Astrocyte (in vitro differentiated cells and primary cell): Measurements from ENCODE around the gene DBF4B. TPM values are rescaled to one million over a fixed set of nuclear protein-coding genes. Genes with fewer than 3 reads are reported as not detected.
A peak's percentile ranks its signal among the peaks of the same experiment; 100 is the strongest.

Experiments
- DNase-seq: peaks from one replicate; pipeline ENCODE4 v3.0.0-alpha.2; 2010; ENCODE audit warnings: low read depth
- FAIRE-seq: peaks from 2 replicates; lab custom pipeline; 2011; peaks lifted over from hg19 to GRCh38; lab: Jason Lieb, UNC
- H2AFZ ChIP-seq: 2 replicates; pipeline ENCODE4 v1.6.0; 2012; ENCODE audit warnings: low read depth, low read length, inconsistent platforms
- H3K27ac ChIP-seq: 2 replicates; pipeline ENCODE4 v1.5.1; 2011; ENCODE audit warnings: low read depth, low read length, inconsistent platforms
- H3K27me3 ChIP-seq: 2 replicates; pipeline ENCODE4 v1.6.0; 2011; ENCODE audit warnings: low read length, inconsistent platforms; ENCODE audit not compliant: insufficient read depth
- H3K36me3 ChIP-seq: 2 replicates; pipeline ENCODE4 v1.5.1; 2011; ENCODE audit warnings: low read length, inconsistent platforms; ENCODE audit not compliant: insufficient read depth
- H3K4me1 ChIP-seq: 2 replicates; pipeline ENCODE4 v1.5.1; 2011; ENCODE audit warnings: low read length, inconsistent platforms; ENCODE audit not compliant: insufficient read depth
- H3K4me2 ChIP-seq: 2 replicates; pipeline ENCODE4 v1.6.0; 2012; ENCODE audit warnings: low read length, inconsistent platforms
- H3K4me3 ChIP-seq: 2 replicates; pipeline ENCODE4 v1.5.1; 2011; ENCODE audit warnings: low read depth, mild to moderate bottlenecking, low read length, inconsistent platforms; ENCODE audit not compliant: insufficient read depth
- H3K79me2 ChIP-seq: 2 replicates; pipeline ENCODE4 v1.6.0; 2012; ENCODE audit warnings: mild to moderate bottlenecking, low read length, inconsistent platforms; ENCODE audit not compliant: insufficient read depth
- H3K9ac ChIP-seq: 2 replicates; pipeline ENCODE4 v1.6.0; 2012; ENCODE audit warnings: mild to moderate bottlenecking, low read length, inconsistent platforms
- H3K9me3 ChIP-seq: 2 replicates; pipeline ENCODE4 v1.5.1; 2012; ENCODE audit warnings: low read depth, mild to moderate bottlenecking, low read length, inconsistent platforms; ENCODE audit not compliant: insufficient read depth
- H4K20me1 ChIP-seq: 2 replicates; pipeline ENCODE4 v1.6.0; 2012; ENCODE audit warnings: low read length, inconsistent platforms; ENCODE audit not compliant: insufficient read depth
- H3K27ac Mint-ChIP-seq: one replicate; pipeline ENCODE4 v1.8.0; 2021; ENCODE audit warnings: mild to moderate bottlenecking, mixed read lengths; ENCODE audit not compliant: unreplicated experiment
- H3K27me3 Mint-ChIP-seq: one replicate; pipeline ENCODE4 v1.8.0; 2021; ENCODE audit warnings: low read depth, mixed read lengths; ENCODE audit not compliant: unreplicated experiment
- H3K36me3 Mint-ChIP-seq: one replicate; pipeline ENCODE4 v1.8.0; 2021; ENCODE audit warnings: low read depth, mixed read lengths; ENCODE audit not compliant: unreplicated experiment
- H3K4me1 Mint-ChIP-seq: one replicate; pipeline ENCODE4 v1.8.0; 2021; ENCODE audit warnings: low read depth, mixed read lengths; ENCODE audit not compliant: unreplicated experiment
- H3K4me3 Mint-ChIP-seq: one replicate; pipeline ENCODE4 v1.8.0; 2021; ENCODE audit warnings: mild to moderate bottlenecking, moderate library complexity, mixed read lengths; ENCODE audit not compliant: unreplicated experiment
- H3K9me3 Mint-ChIP-seq: one replicate; pipeline ENCODE4 v1.8.0; 2021; ENCODE audit warnings: mild to moderate bottlenecking, mixed read lengths; ENCODE audit not compliant: unreplicated experiment
- EZH2 ChIP-seq: IDR thresholded peaks from 2 replicates; pipeline ENCODE4 v1.6.1; 2012; ENCODE audit warnings: mild to moderate bottlenecking, low read length, inconsistent platforms; ENCODE audit not compliant: insufficient read depth
- total RNA-seq: library from RNA; stranded (reverse); gene quantifications from 2 replicates; pipeline ENCODE4 v1.2.1, GENCODE V29; 2021
- TF ChIP-seq, protein P1 (sequence below): IDR thresholded peaks from 2 replicates; pipeline ENCODE4 v1.5.1; 2011; ENCODE audit warnings: low read depth, mild to moderate bottlenecking, inconsistent platforms, low read length, moderate library complexity; ENCODE audit not compliant: insufficient read depth

DBF4B gene
- total RNA-seq, 1 donor from 2014 or later, result 9.5 TPM

DNA sequence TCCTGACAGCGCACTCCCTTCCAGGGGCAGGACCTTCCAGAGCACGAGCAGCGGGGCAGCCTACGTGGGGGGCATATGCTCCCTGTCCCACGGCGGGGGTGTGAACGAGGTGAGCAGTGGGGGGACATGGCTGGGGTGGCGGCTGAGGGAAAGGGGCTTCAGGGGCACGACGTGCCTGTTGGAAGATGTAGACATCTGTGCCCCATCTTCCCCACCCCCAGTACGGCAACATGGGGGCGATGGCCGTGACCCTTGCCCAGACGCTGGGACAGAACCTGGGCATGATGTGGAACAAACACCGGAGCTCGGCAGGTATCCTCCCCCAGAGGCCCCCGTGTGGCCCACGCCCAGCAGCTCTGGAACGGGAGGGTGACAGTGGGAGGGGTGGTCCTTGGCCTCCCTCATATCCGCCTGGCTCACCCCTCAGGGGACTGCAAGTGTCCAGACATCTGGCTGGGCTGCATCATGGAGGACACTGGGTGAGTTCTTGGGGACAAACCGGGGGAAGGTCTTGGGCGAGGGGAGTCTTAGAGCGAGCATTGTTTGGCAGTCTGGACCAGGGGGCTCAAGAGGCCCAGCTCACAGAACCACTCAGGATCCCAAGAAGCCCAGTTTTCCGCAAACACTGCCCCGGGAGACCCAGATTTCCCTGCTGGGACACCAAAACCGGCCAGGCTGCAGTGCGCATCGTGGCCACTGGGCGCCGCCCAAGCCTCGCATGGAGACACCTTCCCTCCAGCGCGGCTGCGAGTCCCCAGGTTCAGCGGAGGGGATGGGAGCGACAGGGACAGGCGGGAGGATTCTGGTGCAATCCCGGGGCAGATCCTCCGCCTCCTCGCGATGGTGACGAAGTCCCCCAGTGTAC is 66.0 kb downstream of the DBF4B start:
- no peak for TF ChIP-seq EZH2
- TF ChIP-seq, protein P1, sequence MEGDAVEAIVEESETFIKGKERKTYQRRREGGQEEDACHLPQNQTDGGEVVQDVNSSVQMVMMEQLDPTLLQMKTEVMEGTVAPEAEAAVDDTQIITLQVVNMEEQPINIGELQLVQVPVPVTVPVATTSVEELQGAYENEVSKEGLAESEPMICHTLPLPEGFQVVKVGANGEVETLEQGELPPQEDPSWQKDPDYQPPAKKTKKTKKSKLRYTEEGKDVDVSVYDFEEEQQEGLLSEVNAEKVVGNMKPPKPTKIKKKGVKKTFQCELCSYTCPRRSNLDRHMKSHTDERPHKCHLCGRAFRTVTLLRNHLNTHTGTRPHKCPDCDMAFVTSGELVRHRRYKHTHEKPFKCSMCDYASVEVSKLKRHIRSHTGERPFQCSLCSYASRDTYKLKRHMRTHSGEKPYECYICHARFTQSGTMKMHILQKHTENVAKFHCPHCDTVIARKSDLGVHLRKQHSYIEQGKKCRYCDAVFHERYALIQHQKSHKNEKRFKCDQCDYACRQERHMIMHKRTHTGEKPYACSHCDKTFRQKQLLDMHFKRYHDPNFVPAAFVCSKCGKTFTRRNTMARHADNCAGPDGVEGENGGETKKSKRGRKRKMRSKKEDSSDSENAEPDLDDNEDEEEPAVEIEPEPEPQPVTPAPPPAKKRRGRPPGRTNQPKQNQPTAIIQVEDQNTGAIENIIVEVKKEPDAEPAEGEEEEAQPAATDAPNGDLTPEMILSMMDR, result peak; percentile 94
- peak overlapping the region; percentile 23 for H3K9ac ChIP-seq
- peak overlapping the region; percentile 95 for H3K4me2 ChIP-seq
- peaks cover 13% of the 10 kb centered on the region for H3K4me1 ChIP-seq
- Mint-ChIP-seq H3K27me3 (peaks cover 16% of the 10 kb centered on the region), H3K27ac (no peak overlapping the region), H3K9me3 (no peaks in the 10 kb centered on the region), H3K36me3 (no peaks in the 10 kb centered on the region), H3K4me3 (peak overlapping the region; percentile 83), H3K4me1 (peaks cover 4% of the 10 kb centered on the region)
- DNase-seq (no peak), FAIRE-seq (no peak)
- H3K27ac ChIP-seq, result no peak overlapping the region
- H3K79me2 ChIP-seq, result no peaks in the 10 kb centered on the region
- H3K27me3 ChIP-seq, result no peaks in the 10 kb centered on the region
- peak overlapping the region; percentile 60 for H3K4me3 ChIP-seq
- no peaks in the 10 kb centered on the region for H4K20me1 ChIP-seq
- no peaks in the 10 kb centered on the region for H3K36me3 ChIP-seq
- no peaks in the 10 kb centered on the region for H3K9me3 ChIP-seq
- peak overlapping the region; percentile 84 for H2AFZ ChIP-seq

DNA sequence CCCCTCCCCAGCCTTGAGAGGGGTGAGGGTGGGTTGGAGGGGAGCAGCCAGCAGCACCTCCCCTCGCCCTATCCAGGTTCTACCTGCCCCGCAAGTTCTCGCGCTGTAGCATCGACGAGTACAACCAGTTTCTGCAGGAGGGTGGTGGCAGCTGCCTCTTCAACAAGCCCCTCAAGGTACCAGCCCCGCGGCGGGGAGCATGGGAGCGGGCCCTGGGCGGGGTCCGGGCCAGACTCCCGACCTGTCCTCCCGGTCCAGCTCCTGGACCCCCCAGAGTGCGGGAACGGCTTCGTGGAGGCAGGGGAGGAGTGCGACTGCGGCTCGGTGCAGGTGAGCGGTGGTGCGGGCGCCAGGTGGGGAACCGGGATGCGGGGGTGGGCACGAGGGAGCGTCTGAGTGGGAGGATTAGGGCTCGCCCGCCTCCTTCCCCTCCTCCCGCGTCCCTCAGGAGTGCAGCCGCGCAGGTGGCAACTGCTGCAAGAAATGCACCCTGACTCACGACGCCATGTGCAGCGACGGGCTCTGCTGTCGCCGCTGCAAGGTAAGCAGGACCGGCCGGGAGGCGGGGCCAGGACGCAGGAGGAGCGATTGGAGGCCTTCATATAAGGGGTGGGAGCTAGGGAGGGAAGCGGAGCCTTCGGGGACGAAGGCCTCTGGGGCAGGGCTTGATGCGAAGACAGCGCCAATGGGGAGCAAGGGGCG is 66.8 kb downstream of the DBF4B start:
- Histone ChIP-seq H3K9ac (peak overlapping the region; percentile 23), H3K9me3 (no peaks in the 10 kb centered on the region), H3K79me2 (no peaks in the 10 kb centered on the region), H3K4me1 (peaks cover 13% of the 10 kb centered on the region), H3K27me3 (no peaks in the 10 kb centered on the region), H3K4me3 (peak overlapping the region; percentile 60), H3K27ac (no peak overlapping the region), H2AFZ (peak overlapping the region; percentile 84), H4K20me1 (no peaks in the 10 kb centered on the region), H3K36me3 (no peaks in the 10 kb centered on the region), H3K4me2 (peak overlapping the region; percentile 95)
- H3K4me3 Mint-ChIP-seq, result peak overlapping the region; percentile 83
- H3K4me1 Mint-ChIP-seq, result peaks cover 4% of the 10 kb centered on the region
- DNase-seq (peak; percentile 92), FAIRE-seq (peak; percentile 43)
- H3K27me3 Mint-ChIP-seq, result peaks cover 16% of the 10 kb centered on the region
- H3K27ac Mint-ChIP-seq, result no peak overlapping the region
- H3K9me3 Mint-ChIP-seq, result no peaks in the 10 kb centered on the region
- no peaks in the 10 kb centered on the region for H3K36me3 Mint-ChIP-seq
- TF ChIP-seq, protein P1, result no peak
- no peak for TF ChIP-seq EZH2
